ENCODE results near the gene ABR. TPM values are rescaled to one million over a fixed set of nuclear protein-coding genes. Genes with fewer than 3 reads are reported as not detected.

Gene ABR
- total and polyA plus RNA-seq, 2 of the 13 experiments (the other 11 are each of a cell fraction or from before 2014, with no cell fraction given): 12.4 to 40.4 TPM

- H3K27ac ChIP-seq (ENCODE audit: extremely low read length, insufficient read depth, low read length): no peak overlapping the region
- in situ Hi-C loops (cut with HindIII; ENCODE audit: extremely low pct_ligation_motif_present, low pct_unique_long_range_greater_than_20kb): loop anchor here (5.0 kb wide), 1 partner anchor 67 kb away; no protein-coding TSS in a partner anchor
These were observed 9.2 kb upstream of the ABR start for GRCh38 chr17:1188812-1189504.

More at GRCh38 chr17:1188812-1189504, 9.2 kb upstream of the ABR start:
- Histone ChIP-seq H3K79me2 (ENCODE audit: insufficient read depth, low read length) (no peaks in the 10 kb centered on the region), H3K4me1 (ENCODE audit: insufficient read depth, low read length) (peaks cover 8% of the 10 kb centered on the region), H4K20me1 (ENCODE audit: insufficient read depth, low read length) (no peaks in the 10 kb centered on the region), H3K36me3 (replicated peaks in 1 of 2; ENCODE audit: control insufficient read depth in 1 of 2, insufficient read depth in 2 of 2, low read length in 2 of 2) (no peaks in the 10 kb centered on the region), H3K27me3 (ENCODE audit: control insufficient read depth in 1 of 2, insufficient read depth in 2 of 2, low read length in 2 of 2) (peaks cover 13 to 75% of the 10 kb centered on the region in 2 experiments), H3K4me3 (replicated peaks in 1 of 3; ENCODE audit: insufficient read depth in 1 of 3, low read depth in 2 of 3, low read length in 3 of 3) (no peak overlapping the region), H2AFZ (ENCODE audit: low read length) (no peak overlapping the region), H3K9me3 (ENCODE audit: low read length) (no peaks in the 10 kb centered on the region), H3K9ac (ENCODE audit: insufficient read depth, low read depth, low read length) (no peak overlapping the region), H3K4me2 (ENCODE audit: low read depth, low read length) (no peak overlapping the region)
- POLR2A ChIA-PET: no interaction called here
- BruUV-seq (replicated peaks): no TSS peak
- CTCF ChIA-PET (ENCODE audit: low intra/inter-chr PET ratio, low total read pairs): no interaction called here
- TF ChIP-seq ELK4 (CRISPR knock-in tag; IDR thresholded peaks at IDR 0.05; ENCODE audit: borderline replicate concordance) (no peak), GATA4 (IDR thresholded peaks at IDR 0.05; ENCODE audit: borderline replicate concordance, low read depth) (no peak), RNF2 (conservative IDR thresholded peaks at IDR 0.05; ENCODE audit: low read depth) (no peak)
- intact Hi-C loops (cut with micrococcal nuclease; ENCODE audit: unreplicated experiment): no loop called here
- FAIRE-seq (no peak), DNase-seq (ENCODE audit: low spot score) (no peak), ATAC-seq (no peak)
- 17% methylated on average over 19 of the region's 20 CpGs for WGBS (ENCODE audit: low lambda C conversion rate)
